Loucy (cell line): Measurements from ENCODE around the gene MAGEH1.

ENCODE experiments used
- EZH2phosphoT487 ChIP-seq: fragments of 200-600 bp; IDR thresholded peaks from 2 replicates; pipeline ENCODE4 v1.6.1; 2018; ENCODE audit warnings: antibody characterized with exemption, mild to moderate bottlenecking, moderate library complexity, borderline replicate concordance
- TF ChIP-seq, protein P1 (sequence below): fragments of 200-600 bp; sonication (generic); conservative IDR thresholded peaks from 2 replicates; pipeline ENCODE4 v1.5.1; 2014; ENCODE audit warnings: mild to moderate bottlenecking, antibody characterized with exemption, low read length

DNA sequence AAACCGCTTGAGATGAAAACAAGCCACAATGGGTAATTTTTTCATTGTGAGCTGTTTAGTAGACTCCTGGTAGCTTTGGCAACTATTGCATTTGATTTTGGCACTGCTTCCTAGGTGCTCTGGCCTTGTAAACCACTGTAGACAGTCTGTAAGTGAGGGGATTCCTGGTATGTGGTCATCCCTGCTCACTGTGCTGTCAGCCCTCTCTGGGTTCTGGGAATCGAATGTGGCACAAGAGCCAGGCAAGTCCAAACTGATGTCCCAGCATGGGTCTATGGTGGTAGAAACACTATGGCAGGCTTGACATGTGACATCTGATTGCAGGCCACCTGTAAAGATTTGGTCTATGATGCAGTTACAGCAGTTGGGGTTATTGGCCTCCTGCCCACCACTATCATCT lies 35.2 kb downstream of the MAGEH1 start:
- TF ChIP-seq, protein P1, sequence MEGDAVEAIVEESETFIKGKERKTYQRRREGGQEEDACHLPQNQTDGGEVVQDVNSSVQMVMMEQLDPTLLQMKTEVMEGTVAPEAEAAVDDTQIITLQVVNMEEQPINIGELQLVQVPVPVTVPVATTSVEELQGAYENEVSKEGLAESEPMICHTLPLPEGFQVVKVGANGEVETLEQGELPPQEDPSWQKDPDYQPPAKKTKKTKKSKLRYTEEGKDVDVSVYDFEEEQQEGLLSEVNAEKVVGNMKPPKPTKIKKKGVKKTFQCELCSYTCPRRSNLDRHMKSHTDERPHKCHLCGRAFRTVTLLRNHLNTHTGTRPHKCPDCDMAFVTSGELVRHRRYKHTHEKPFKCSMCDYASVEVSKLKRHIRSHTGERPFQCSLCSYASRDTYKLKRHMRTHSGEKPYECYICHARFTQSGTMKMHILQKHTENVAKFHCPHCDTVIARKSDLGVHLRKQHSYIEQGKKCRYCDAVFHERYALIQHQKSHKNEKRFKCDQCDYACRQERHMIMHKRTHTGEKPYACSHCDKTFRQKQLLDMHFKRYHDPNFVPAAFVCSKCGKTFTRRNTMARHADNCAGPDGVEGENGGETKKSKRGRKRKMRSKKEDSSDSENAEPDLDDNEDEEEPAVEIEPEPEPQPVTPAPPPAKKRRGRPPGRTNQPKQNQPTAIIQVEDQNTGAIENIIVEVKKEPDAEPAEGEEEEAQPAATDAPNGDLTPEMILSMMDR: no peak
- TF ChIP-seq EZH2phosphoT487: no peak
